Measurements from ENCODE around the gene LTC4S. TPM values are rescaled to one million over a fixed set of nuclear protein-coding genes. Genes with fewer than 3 reads are reported as not detected.

LTC4S gene
- total and polyA plus RNA-seq, 2 experiments from 2014 or later = 1.6 to 3.7 TPM

DNA sequence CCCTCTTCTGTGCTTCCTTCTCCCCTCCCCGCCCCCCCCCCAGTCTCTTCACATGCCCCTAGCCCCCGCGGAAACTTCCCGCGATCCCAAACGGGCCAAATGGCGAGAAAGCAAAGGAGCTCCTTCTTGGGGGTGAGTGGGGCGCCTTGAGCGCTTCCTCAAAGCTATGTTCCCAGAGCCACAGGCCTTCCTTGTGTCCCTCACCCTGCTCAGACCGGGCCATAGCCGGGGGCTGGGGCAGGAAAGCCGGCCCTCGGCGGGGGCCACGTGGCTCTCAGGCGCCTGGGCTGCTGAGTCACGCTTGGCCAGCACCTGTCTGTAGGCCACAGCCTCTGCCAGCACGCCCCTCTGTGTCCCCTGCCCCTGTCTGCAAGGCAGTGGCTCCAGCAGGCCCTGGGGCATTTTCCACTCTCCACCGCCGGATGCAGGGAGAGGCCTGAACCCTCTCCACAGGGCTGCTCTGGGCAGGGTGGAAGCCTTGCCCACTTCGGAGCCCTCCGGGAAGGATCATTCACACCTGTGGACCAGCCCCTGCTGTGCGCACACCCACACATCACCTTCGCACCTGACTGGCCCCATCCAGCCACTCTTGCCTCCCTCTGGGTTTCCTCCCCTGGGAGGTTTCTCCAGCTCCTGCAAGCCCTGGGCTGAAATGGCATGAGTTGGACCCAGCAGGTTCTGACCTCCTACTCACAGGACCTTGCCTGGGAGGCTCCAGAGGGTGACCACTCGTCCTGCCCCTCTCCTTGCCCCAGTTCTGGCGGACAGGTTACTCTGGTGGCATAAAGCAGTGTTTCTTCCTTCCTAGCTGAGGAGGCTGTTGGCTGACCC, 25.7 kb downstream of the LTC4S start:
- TF ChIP-seq EZH2phosphoT487 (IDR thresholded peaks at IDR 0.05; ENCODE audit: insufficient read depth, low read depth) (no peak), EZH2 (IDR thresholded peaks at IDR 0.05; ENCODE audit: insufficient read depth, poor library complexity, severe bottlenecking) (no peak)
- H3K9ac ChIP-seq = peak overlapping the region; percentile 97
- peak; percentile 81 for DNase-seq
- peak overlapping the region; percentile 91 for H3K27ac ChIP-seq
- H3K4me1 ChIP-seq (ENCODE audit: insufficient read depth) = peaks cover 33% of the 10 kb centered on the region
- in situ Hi-C loops (cut with MboI) = no loop called here
- H3K4me2 ChIP-seq (ENCODE audit: unreplicated experiment) = peak overlapping the region; percentile 91
- H3K9me3 ChIP-seq (ENCODE audit: low read depth) = no peaks in the 10 kb centered on the region
- peaks cover 27% of the 10 kb centered on the region for H3K79me2 ChIP-seq (ENCODE audit: insufficient read depth)
- no peaks in the 10 kb centered on the region; the same call in 1 of the 2 replicates for H3F3A ChIP-seq (ENCODE audit: insufficient read depth)
- peaks cover 11% of the 10 kb centered on the region; the same call in 1 of the 2 replicates for H4K20me1 ChIP-seq (ENCODE audit: insufficient read depth)
- WGBS, 2 experiments (ENCODE audit: low coverage in 1 of 2, low lambda C conversion rate in 2 of 2, missing lambda C conversion rate in 2 of 2) = 18 to 23% methylated on average over 23 to 25 of the region's 26 CpGs
- H3K27me3 ChIP-seq (replicated peaks; ENCODE audit: insufficient read depth) = no peaks in the 10 kb centered on the region
- peak overlapping the region; percentile 78 for H3K4me3 ChIP-seq
- no peaks in the 10 kb centered on the region for H3K9me2 ChIP-seq (ENCODE audit: insufficient read depth)
- H2AFZ ChIP-seq = peak overlapping the region; percentile 75
- peaks cover 4% of the 10 kb centered on the region; the same call in 1 of the 2 replicates for H3K36me3 ChIP-seq (ENCODE audit: low read depth)

DNA sequence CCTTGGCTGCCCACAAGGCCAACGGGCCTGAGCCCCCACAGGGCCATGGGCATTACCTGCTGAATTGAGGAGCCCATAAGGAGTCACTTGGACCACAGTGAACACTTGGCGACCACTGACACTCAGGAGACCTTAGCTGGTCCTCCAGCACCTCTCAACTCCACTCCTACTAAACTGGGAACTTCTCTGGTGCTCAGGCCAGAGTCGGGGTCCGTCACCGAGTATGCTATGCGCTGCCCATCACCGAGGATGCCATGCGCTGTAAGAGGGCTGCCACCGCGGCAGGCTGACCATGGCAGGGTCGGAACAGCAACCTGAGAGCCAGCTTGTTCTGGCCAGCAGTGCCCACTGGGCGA, 26.3 kb downstream of the LTC4S start:
- Histone ChIP-seq H3K36me3 (ENCODE audit: low read depth) (peaks cover 7% of the 10 kb centered on the region), H4K20me1 (ENCODE audit: insufficient read depth) (peaks cover 11% of the 10 kb centered on the region; the same call in 1 of the 2 replicates), H3K9me2 (ENCODE audit: insufficient read depth) (no peaks in the 10 kb centered on the region), H3K27me3 (replicated peaks; ENCODE audit: insufficient read depth) (no peaks in the 10 kb centered on the region), H3K9ac (peak overlapping the region; percentile 97), H3K4me3 (peak overlapping the region; percentile 78), H3K79me2 (ENCODE audit: insufficient read depth) (peaks cover 33% of the 10 kb centered on the region), H2AFZ (peak overlapping the region; percentile 75), H3F3A (ENCODE audit: insufficient read depth) (no peaks in the 10 kb centered on the region; the same call in 1 of the 2 replicates), H3K9me3 (ENCODE audit: low read depth) (no peaks in the 10 kb centered on the region), H3K27ac (peak overlapping the region; percentile 91), H3K4me1 (ENCODE audit: insufficient read depth) (peaks cover 33% of the 10 kb centered on the region), H3K4me2 (ENCODE audit: unreplicated experiment) (peak overlapping the region; percentile 91)
- in situ Hi-C loops (cut with MboI) = no loop called here
- DNase-seq = peak; percentile 38
- WGBS, 2 experiments (ENCODE audit: low coverage in 1 of 2, low lambda C conversion rate in 2 of 2, missing lambda C conversion rate in 2 of 2) = 20 to 28% methylated on average over 11 to 12 of the region's 12 CpGs
- TF ChIP-seq EZH2 (IDR thresholded peaks at IDR 0.05; ENCODE audit: insufficient read depth, poor library complexity, severe bottlenecking) = no peak

DNA sequence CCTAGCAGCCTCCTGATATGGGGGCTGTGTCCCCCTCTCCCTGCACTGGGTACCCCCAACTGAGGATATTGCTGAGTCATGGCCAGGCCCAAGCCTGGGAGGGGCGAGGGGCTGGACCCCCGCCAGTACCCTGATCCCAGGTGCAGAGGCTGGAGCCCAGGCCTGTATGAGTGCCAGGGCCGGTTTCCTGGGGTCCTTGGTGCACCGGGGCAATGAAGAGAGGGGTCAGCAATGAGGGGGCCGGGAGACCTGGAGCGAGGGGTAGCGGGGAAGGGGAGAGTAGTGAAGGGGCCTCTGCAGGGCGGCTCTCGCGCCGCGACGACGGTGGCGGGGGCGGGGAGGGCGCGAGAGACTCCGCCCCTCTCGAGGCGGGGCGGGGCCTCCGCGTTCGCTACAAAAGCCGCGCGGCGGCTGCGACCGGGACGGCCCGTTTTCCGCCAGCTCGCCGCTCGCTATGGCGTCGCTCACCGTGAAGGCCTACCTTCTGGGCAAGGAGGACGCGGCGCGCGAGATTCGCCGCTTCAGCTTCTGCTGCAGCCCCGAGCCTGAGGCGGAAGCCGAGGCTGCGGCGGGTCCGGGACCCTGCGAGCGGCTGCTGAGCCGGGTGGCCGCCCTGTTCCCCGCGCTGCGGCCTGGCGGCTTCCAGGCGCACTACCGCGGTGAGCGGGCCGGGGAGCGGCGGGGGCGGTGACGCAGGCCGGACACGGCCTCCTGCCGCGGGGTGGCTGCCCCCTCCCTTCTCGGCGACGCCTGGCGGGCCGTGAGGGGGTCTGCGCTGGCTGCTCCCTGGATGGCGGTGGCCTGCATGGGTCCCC, 26.9 kb downstream of the LTC4S start, which contains the start of gene SQSTM1:
SQSTM1 (plus strand) TSS at position 423 of the 815 bp plus-strand sequence; CDS start at position 455, 32 bp downstream.
- Histone ChIP-seq H3K9ac (peak within 1 kb of the TSS; percentile 97), H3K9me3 (ENCODE audit: low read depth) (no peaks in the 10 kb centered on the region), H3K9me2 (ENCODE audit: insufficient read depth) (no peaks in the 10 kb centered on the region), H3K36me3 (ENCODE audit: low read depth) (peaks cover 11% of the 10 kb centered on the region), H3K79me2 (ENCODE audit: insufficient read depth) (peaks cover 36% of the 10 kb centered on the region), H3K4me3 (peak within 1 kb of the TSS; percentile 78), H3K4me1 (ENCODE audit: insufficient read depth) (peaks cover 33% of the 10 kb centered on the region), H3K27me3 (replicated peaks; ENCODE audit: insufficient read depth) (no peaks in the 10 kb centered on the region), H3F3A (ENCODE audit: insufficient read depth) (no peaks in the 10 kb centered on the region; the same call in 1 of the 2 replicates), H4K20me1 (ENCODE audit: insufficient read depth) (peaks cover 11% of the 10 kb centered on the region; the same call in 1 of the 2 replicates), H3K4me2 (ENCODE audit: unreplicated experiment) (peak within 1 kb of the TSS; percentile 91), H3K27ac (peak within 1 kb of the TSS; percentile 91), H2AFZ (peak within 1 kb of the TSS; percentile 75)
- DNase-seq = peak; percentile 91
- TF ChIP-seq EZH2phosphoT487 (IDR thresholded peaks at IDR 0.05; ENCODE audit: insufficient read depth, low read depth) (no peak), EZH2 (IDR thresholded peaks at IDR 0.05; ENCODE audit: insufficient read depth, poor library complexity, severe bottlenecking) (no peak)
- in situ Hi-C loops (cut with MboI) = no loop called here
- 1 to 2% methylated on average over 40 to 45 of the region's 81 CpGs for WGBS, 2 experiments (ENCODE audit: low coverage in 1 of 2, low lambda C conversion rate in 2 of 2, missing lambda C conversion rate in 2 of 2)

All from GM23248 (cell line).